Stimulated activated CD4-positive, alpha-beta T cell treated with anti-CD3 and anti-CD28 coated beads, Interleukin-4, amount 100 ng/mL, for 48 hours (primary cell): ENCODE results near the gene TMEM138.

Source experiments
- DNase-seq, 2 donors: peaks; one replicate each; pipeline ENCODE4 v3.0.0-alpha.2; 2020; ENCODE audit warnings: low read depth in 2 of 2

Gene TMEM138

DNA sequence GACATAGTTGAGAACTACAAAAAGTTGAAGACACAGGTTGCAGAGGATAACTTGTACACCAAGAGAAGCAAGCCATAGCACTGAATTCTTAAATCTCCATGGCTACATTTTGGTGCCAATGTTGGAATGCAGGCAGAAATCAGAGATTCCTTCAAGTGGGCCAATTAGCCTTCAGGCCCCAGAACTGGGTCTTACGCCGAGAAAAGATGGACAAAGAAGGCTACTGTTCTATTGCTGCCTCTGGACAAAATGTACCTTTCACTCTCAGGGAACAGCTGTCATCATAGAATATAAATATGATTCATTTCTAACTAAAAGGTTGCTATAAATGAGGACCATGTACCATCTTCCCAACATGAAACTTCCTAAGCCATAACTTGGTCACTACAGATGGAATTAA, 43.9 kb downstream of the TMEM138 start:
- DNase-seq, result no peak

DNA sequence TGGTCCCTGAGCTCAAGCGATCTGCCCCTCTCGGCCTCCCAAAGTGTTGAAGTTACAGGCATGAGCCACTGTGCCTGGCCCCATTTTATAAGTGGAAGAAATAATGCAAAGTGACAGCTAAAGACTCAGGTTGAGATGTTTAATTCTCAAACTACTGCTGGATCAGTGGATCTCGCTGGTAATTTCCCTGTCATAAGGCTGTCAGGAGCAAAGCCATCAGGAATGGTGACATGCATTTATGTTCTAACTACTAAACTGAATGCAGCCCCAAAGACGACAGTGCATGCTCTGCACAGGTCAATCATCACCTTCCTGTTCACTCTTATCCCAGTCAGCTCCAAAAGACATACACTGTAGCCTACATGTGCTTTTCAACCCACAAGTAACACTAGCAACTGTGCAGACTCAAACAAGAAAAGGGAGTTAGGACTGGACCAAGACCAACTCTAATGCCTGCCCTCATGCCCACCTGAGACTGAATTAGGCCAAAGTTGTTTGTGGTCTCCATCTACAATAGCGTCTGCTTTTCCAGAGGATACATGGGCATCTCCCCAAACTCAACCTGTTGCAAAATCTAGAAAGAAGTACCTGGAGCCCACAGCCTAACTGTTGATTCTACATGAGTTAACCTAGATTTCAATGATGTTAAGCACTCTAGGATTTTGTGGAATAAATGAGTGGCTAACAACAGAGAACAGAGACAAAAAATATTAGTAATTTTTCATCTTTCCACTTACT, 45.0 kb downstream of the TMEM138 start:
- no peak for DNase-seq

DNA sequence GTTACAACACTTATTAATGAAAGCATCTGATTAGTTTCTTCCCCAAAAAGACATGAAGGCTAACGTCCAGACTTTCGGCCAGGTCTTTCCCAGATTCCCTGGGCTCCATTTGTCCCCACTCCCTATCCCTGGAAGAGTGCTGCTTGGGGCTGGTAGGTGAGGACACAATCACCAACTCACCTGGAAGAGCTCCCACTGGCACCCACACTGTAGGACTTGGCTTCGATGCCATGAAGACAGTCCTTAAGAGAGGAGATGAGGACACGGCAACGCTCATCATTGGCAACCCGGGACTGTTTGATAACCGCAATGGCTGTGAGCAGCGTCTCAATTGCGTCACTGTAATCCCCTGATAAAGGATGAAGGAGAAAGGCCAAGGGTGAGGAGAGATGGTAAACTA, 49.4 kb downstream of the TMEM138 start:
- DNase-seq, result no peak

DNA sequence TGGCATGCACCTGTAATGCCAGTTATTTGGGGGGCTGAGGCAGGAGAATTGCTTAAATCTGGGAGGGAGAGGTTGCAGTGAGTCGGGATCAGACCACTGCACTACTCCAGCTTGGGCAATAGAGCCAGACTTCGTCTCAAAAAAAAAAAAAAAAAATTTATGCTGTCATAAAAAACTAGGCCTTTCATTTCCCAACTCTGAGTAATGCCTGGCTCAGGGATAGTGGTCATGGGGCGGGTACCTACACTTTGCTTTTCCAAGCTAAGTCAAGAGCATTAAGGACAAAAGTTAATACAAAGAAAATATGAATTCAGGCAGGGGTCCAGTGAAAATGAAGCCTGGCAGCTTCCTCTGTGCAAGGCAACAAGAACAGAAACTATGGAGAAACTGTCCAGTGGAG, 51.3 kb downstream of the TMEM138 start:
- no peak for DNase-seq

GRCh38 chr11:61414547-61414946, 52.4 kb downstream of the TMEM138 start:
- DNase-seq, result no peak

DNA sequence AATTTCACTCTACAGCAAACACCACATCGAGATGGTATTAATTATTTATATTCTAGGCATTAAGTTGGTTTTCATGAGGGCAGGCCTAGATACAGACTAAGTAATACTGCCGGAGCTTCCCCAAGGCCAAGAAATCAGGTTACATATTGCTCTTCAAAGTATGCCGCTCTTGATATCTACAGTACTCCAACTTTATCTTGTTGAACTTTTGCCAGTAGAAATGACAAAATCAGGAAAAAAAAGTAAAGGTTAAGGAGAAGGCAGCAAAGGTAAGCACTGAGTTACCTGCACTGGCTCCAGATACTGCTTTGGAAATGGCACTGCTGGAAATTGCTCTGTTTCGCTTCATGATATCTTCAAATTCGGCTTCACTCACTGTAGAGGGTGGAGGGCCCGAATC, 53.2 kb downstream of the TMEM138 start:
- no peak for DNase-seq

DNA sequence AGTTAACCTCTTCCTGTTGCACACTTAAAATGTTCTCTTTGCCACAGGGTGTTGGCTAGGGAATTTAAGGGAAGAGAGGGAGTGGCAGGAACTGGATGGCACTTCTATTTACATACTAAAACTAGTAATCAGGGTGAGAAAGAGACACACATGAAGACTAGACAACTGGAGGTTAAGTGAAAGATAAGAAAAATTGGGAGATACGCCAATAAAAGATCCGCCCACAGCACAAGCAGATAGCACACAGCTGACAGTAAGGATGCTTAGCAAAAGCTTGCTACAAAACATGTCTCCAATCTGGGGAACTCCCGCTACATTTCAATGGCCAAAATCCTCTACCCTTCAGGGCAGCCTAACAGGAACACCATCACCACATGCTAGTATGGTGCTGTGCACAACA, 54.8 kb downstream of the TMEM138 start:
- DNase-seq, result no peak

DNA sequence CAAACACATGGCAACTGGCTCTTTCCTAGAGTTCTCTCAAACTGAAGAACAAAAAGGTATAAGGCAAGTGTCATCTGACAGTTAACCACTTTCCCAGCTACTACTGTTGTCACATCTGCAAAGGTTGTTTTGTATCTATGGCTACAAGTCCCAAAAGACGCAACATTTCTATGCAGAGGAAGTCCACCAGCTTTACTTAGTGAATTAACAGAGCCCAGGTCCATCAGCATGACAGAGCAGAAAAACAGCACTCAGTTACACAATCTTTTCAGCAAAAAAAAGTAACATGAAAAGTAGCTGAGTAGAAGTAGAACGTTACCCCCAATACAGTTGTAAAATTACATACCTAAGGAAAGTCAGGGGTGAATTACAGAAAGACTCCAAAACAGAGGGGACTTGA, 55.5 kb downstream of the TMEM138 start:
- DNase-seq, result no peak

GRCh38 chr11:61418136-61418535, 56.0 kb downstream of the TMEM138 start:
- no peak for DNase-seq
